Glomerular visceral epithelial cell (primary cell): ENCODE results near the gene RAB11FIP3.
A peak's percentile ranks its signal among the peaks of the same experiment; 100 is the strongest.

Experiments
- DNase-seq: peaks from one replicate; pipeline ENCODE4 v3.0.0-alpha.2; 2016; ENCODE audit errors: extremely low spot score

Gene RAB11FIP3

GRCh38 chr16:554640-555365, 129.4 kb downstream of the RAB11FIP3 start:
- DNase-seq = peak; percentile 42

GRCh38 chr16:555528-556473, 130.4 kb downstream of the RAB11FIP3 start:
- DNase-seq = no peak

- no peak for DNase-seq
Measured at GRCh38 chr16:556474-557173, 131.2 kb downstream of the RAB11FIP3 start.

- no peak for DNase-seq
Measured at GRCh38 chr16:557463-558297, 132.2 kb downstream of the RAB11FIP3 start.

GRCh38 chr16:558298-559020, 133.0 kb downstream of the RAB11FIP3 start:
- no peak for DNase-seq

- no peak for DNase-seq
Measured at GRCh38 chr16:559021-559380, 133.6 kb downstream of the RAB11FIP3 start.

GRCh38 chr16:559411-560203, 134.2 kb downstream of the RAB11FIP3 start:
- DNase-seq = no peak

- no peak for DNase-seq
Measured at GRCh38 chr16:560204-560700, 134.8 kb downstream of the RAB11FIP3 start, which contains the start of gene PRR35. PRR35 (plus strand) TSS chr16:560394; CDS start chr16:563295, 2,901 bp downstream.

GRCh38 chr16:560701-561412, 135.4 kb downstream of the RAB11FIP3 start:
- no peak for DNase-seq

GRCh38 chr16:561413-561794, 136.0 kb downstream of the RAB11FIP3 start:
- DNase-seq = no peak

GRCh38 chr16:561957-562938, 136.8 kb downstream of the RAB11FIP3 start:
- no peak for DNase-seq

- DNase-seq = no peak
Measured at GRCh38 chr16:563072-563644, 137.7 kb downstream of the RAB11FIP3 start.

- no peak for DNase-seq
Measured at GRCh38 chr16:564690-565418, 139.4 kb downstream of the RAB11FIP3 start.

- no peak for DNase-seq
Measured at GRCh38 chr16:565419-566330, 140.2 kb downstream of the RAB11FIP3 start.
